Measurements from ENCODE around the gene BIN1.
"Not testable (repeated sequence)": the region's sequence is repeated elsewhere in the genome, so short reads cannot be mapped to it uniquely, and the experiment has no call there.

GRCh38 chr2:127028745-127029144, 78.2 kb downstream of the BIN1 start:
- TF ChIP-seq, protein P1, sequence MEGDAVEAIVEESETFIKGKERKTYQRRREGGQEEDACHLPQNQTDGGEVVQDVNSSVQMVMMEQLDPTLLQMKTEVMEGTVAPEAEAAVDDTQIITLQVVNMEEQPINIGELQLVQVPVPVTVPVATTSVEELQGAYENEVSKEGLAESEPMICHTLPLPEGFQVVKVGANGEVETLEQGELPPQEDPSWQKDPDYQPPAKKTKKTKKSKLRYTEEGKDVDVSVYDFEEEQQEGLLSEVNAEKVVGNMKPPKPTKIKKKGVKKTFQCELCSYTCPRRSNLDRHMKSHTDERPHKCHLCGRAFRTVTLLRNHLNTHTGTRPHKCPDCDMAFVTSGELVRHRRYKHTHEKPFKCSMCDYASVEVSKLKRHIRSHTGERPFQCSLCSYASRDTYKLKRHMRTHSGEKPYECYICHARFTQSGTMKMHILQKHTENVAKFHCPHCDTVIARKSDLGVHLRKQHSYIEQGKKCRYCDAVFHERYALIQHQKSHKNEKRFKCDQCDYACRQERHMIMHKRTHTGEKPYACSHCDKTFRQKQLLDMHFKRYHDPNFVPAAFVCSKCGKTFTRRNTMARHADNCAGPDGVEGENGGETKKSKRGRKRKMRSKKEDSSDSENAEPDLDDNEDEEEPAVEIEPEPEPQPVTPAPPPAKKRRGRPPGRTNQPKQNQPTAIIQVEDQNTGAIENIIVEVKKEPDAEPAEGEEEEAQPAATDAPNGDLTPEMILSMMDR (conservative IDR thresholded peaks at IDR 0.05; ENCODE audit: low read depth, low read length), result not testable (repeated sequence)
- not testable (repeated sequence) for TF ChIP-seq EZH2 (IDR thresholded peaks at IDR 0.05; ENCODE audit: borderline replicate concordance, low read depth, low read length, poor library complexity, severe bottlenecking)

Measured in A673 (cell line).